CD4-positive, alpha-beta T cell (primary cell): ENCODE data around the gene BLM. TPM values are rescaled to one million over a fixed set of nuclear protein-coding genes. Genes with fewer than 3 reads are reported as not detected.
"Not testable (repeated sequence)": the region's sequence is repeated elsewhere in the genome, so short reads cannot be mapped to it uniquely, and the experiment has no call there.

Experiments used
- ATAC-seq: fragments of 200-7000 bp; cut with Tn5 transposase; one replicate; pipeline ENCODE4 v1.10.0; 2022; ENCODE audit warnings: mild to moderate bottlenecking; ENCODE audit not compliant: poor library complexity
- CTCF ChIA-PET: fragments of 350-600 bp; sonication (Branson Sonifier 250); formaldehyde crosslinking; loops from one replicate; lab custom pipeline; 2021; ENCODE audit warnings: antibody characterized with exemption, inconsistent platforms; lab: Charles Lee
- POLR2A ChIA-PET: fragments of 350-600 bp; sonication (Branson Sonifier 250); formaldehyde crosslinking; loops from one replicate; lab custom pipeline; 2021; ENCODE audit warnings: antibody characterized with exemption, inconsistent platforms; lab: Charles Lee
- DNase-seq, 14 experiments: peaks; one replicate each; pipeline ENCODE4 v3.0.0-alpha.2; 2013 to 2020; ENCODE audit warnings: mixed read lengths in 2 of 14
- H3K27ac ChIP-seq, 2 donors: one replicate each; pipeline versions ENCODE4 v1.5.1 to v1.7.0; 2013; ENCODE audit warnings: low read length in 2 of 2, low read depth in 1 of 2, mild to moderate bottlenecking in 1 of 2
- H3K27me3 ChIP-seq, 2 experiments: 1 replicate in 1 of 2; 2 replicates in 1 of 2; pipeline versions ENCODE4 v1.6.1 to v1.7.0; 2013; ENCODE audit warnings: low read length in 2 of 2, control low read depth in 1 of 2, mild to moderate bottlenecking in 1 of 2, moderate library complexity in 1 of 2; ENCODE audit not compliant: insufficient read depth in 2 of 2, control insufficient read depth in 1 of 2
- H3K36me3 ChIP-seq: one replicate; pipeline ENCODE4 v1.6.1; 2013; ENCODE audit warnings: low read length, control low read depth; ENCODE audit not compliant: insufficient read depth
- H3K4me1 ChIP-seq: one replicate; pipeline ENCODE4 v1.6.1; 2013; ENCODE audit warnings: low read length, control low read depth; ENCODE audit not compliant: insufficient read depth
- H3K4me3 ChIP-seq: one replicate; pipeline ENCODE4 v1.5.1; 2013; ENCODE audit warnings: mild to moderate bottlenecking, low read length, moderate library complexity
- H3K9me3 ChIP-seq, 2 experiments: 1 replicate in 1 of 2; 2 replicates in 1 of 2; pipeline versions ENCODE4 v1.6.1 to v1.7.0; 2013; ENCODE audit warnings: low read length in 2 of 2, mild to moderate bottlenecking in 2 of 2, control low read depth in 1 of 2, moderate library complexity in 1 of 2; ENCODE audit not compliant: control insufficient read depth in 1 of 2, insufficient read depth in 1 of 2
- H3K27ac Mint-ChIP-seq: one replicate; pipeline ENCODE4 v1.8.0; 2020; ENCODE audit warnings: mixed read lengths
- H3K27me3 Mint-ChIP-seq: one replicate; pipeline ENCODE4 v1.8.0; 2021; ENCODE audit warnings: mixed read lengths
- H3K36me3 Mint-ChIP-seq: one replicate; pipeline ENCODE4 v1.8.0; 2021; ENCODE audit warnings: low read depth, mixed read lengths
- H3K4me1 Mint-ChIP-seq: one replicate; pipeline ENCODE4 v1.8.0; 2021; ENCODE audit warnings: low read depth, mixed read lengths
- H3K4me3 Mint-ChIP-seq: one replicate; pipeline ENCODE4 v1.8.0; 2020; ENCODE audit warnings: mild to moderate bottlenecking, mixed read lengths
- H3K9me3 Mint-ChIP-seq: one replicate; pipeline ENCODE4 v1.8.0; 2020; ENCODE audit warnings: mixed read lengths
- intact Hi-C, 2 experiments: fragments of 100-400 bp; cut with DNase I in 1 of 2; cut with micrococcal nuclease in 1 of 2; formaldehyde crosslinking; loops; one replicate each; pipeline versions ENCODE4 v1.15.1 to v1.9.0; 2023 to 2025; cut with DNase I, micrococcal nuclease
- total RNA-seq, 174 experiments: library from RNA in 2 of 174; stranded (reverse) in 2 of 174; gene quantifications; one replicate each; pipeline ENCODE4 v1.2.3 and lab custom pipeline; 2021 to 2026
- TF ChIP-seq, protein P1 (sequence below): fragments of 200-600 bp; IDR thresholded peaks from one replicate; pipeline ENCODE4 v1.8.0; 2022; ENCODE audit warnings: antibody characterized with exemption, mild to moderate bottlenecking

BLM gene
- total RNA-seq, 2 experiments from 2014 or later: 1.6 to 1.8 TPM

DNA sequence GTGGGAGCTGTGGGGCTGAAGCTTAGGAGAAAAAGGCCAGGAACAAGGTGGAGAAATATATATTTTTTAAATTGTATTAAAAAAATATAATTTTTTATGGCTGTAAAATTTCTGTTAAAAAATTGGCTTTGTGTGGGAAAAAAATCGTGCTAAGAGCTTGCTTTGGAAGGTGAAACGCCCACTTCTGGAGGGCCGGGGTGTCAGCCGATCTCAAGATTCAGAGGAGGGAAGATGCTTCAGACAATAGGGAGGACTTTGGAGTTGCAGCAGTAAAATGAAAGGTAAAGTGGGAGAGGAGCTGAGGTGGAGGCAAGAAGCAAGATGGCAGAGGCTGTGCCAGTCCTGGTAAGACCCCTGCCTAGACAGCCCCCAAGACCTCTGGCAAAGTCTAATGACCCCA is 45.9 kb upstream of the BLM start:
- Mint-ChIP-seq H3K9me3 (no peaks in the 10 kb centered on the region), H3K4me1 (peaks cover 12% of the 10 kb centered on the region), H3K27me3 (no peaks in the 10 kb centered on the region), H3K36me3 (no peaks in the 10 kb centered on the region), H3K27ac (no peak overlapping the region), H3K4me3 (no peak overlapping the region)
- TF ChIP-seq, protein P1, sequence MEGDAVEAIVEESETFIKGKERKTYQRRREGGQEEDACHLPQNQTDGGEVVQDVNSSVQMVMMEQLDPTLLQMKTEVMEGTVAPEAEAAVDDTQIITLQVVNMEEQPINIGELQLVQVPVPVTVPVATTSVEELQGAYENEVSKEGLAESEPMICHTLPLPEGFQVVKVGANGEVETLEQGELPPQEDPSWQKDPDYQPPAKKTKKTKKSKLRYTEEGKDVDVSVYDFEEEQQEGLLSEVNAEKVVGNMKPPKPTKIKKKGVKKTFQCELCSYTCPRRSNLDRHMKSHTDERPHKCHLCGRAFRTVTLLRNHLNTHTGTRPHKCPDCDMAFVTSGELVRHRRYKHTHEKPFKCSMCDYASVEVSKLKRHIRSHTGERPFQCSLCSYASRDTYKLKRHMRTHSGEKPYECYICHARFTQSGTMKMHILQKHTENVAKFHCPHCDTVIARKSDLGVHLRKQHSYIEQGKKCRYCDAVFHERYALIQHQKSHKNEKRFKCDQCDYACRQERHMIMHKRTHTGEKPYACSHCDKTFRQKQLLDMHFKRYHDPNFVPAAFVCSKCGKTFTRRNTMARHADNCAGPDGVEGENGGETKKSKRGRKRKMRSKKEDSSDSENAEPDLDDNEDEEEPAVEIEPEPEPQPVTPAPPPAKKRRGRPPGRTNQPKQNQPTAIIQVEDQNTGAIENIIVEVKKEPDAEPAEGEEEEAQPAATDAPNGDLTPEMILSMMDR: no peak
- no peaks in the 10 kb centered on the region for H3K27me3 ChIP-seq
- DNase-seq (no peak), ATAC-seq (no peak)
- CTCF ChIA-PET: no interaction called here
- H3K27ac ChIP-seq: no peak overlapping the region
- no peaks in the 10 kb centered on the region for H3K9me3 ChIP-seq
- H3K36me3 ChIP-seq: no peaks in the 10 kb centered on the region
- peaks cover 10% of the 10 kb centered on the region for H3K4me1 ChIP-seq
- H3K4me3 ChIP-seq: no peak overlapping the region
- intact Hi-C loops: no loop called here
- POLR2A ChIA-PET: no interaction called here

GRCh38 chr15:90673357-90673756 is 43.8 kb upstream of the BLM start:
- ATAC-seq, intact Hi-C loops, H3K4me3 Mint-ChIP-seq, H3K27ac Mint-ChIP-seq, H3K27ac ChIP-seq, H3K36me3 ChIP-seq, H3K9me3 ChIP-seq, POLR2A ChIA-PET, H3K27me3 ChIP-seq, H3K9me3 Mint-ChIP-seq, H3K4me1 ChIP-seq, H3K36me3 Mint-ChIP-seq, H3K27me3 Mint-ChIP-seq, DNase-seq, H3K4me1 Mint-ChIP-seq, H3K4me3 ChIP-seq, CTCF ChIA-PET: not testable (repeated sequence)

- H3K36me3 ChIP-seq: no peaks in the 10 kb centered on the region
- H3K4me3 Mint-ChIP-seq: no peak overlapping the region
- H3K4me1 ChIP-seq: peaks cover 18% of the 10 kb centered on the region
- no peaks in the 10 kb centered on the region for H3K27me3 ChIP-seq
- no peak overlapping the region for H3K27ac Mint-ChIP-seq
- no peaks in the 10 kb centered on the region for H3K9me3 ChIP-seq
- H3K4me3 ChIP-seq: no peak overlapping the region
- CTCF ChIA-PET: no interaction called here
- H3K27me3 Mint-ChIP-seq: no peaks in the 10 kb centered on the region
- ATAC-seq (no peak), DNase-seq (no peak)
- intact Hi-C loops: no loop called here
- H3K4me1 Mint-ChIP-seq: peaks cover 17% of the 10 kb centered on the region
- H3K9me3 Mint-ChIP-seq: no peaks in the 10 kb centered on the region
- TF ChIP-seq, protein P1: no peak
- H3K27ac ChIP-seq: no peak overlapping the region
- no peaks in the 10 kb centered on the region for H3K36me3 Mint-ChIP-seq
- POLR2A ChIA-PET: no interaction called here
Measured at GRCh38 chr15:90674476-90674875, 42.7 kb upstream of the BLM start.

DNA sequence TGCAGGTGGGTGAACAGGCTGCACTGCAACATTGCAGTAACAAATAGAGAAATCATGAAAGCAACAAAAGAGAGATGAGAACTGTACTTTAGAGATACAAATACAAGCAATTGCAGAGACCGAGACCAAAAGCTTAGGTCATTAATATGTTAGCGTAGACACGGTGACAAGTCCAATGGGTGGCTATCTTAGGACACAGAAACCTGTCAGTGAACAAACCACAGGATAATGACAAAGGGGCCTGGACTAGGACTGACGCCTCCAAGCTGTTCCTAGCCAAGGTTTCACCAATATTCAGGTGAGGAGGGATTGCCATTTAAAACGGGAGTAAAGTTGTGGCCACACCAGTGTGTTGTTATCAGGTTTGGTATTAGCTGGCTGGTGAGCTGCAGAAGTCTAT is 41.7 kb upstream of the BLM start:
- Mint-ChIP-seq H3K27ac (no peak overlapping the region), H3K27me3 (no peaks in the 10 kb centered on the region), H3K4me1 (peaks cover 21% of the 10 kb centered on the region), H3K36me3 (no peaks in the 10 kb centered on the region), H3K9me3 (no peaks in the 10 kb centered on the region), H3K4me3 (no peak overlapping the region)
- ChIA-PET CTCF (no interaction called here), POLR2A (interaction anchor here (1.6 kb wide), 1 partner anchor 9 kb away, joined by 5 read pairs; no protein-coding TSS in a partner anchor)
- no peak overlapping the region for H3K4me3 ChIP-seq
- H3K9me3 ChIP-seq: no peaks in the 10 kb centered on the region
- intact Hi-C loops: loop anchor here in 1 of 2 experiments (5.0 kb wide), 1 partner anchor 298 kb away; no protein-coding TSS in a partner anchor
- ATAC-seq: no peak
- H3K27ac ChIP-seq: no peak overlapping the region
- TF ChIP-seq, protein P1: no peak
- H3K27me3 ChIP-seq: no peaks in the 10 kb centered on the region
- DNase-seq: no peak
- peaks cover 19% of the 10 kb centered on the region for H3K4me1 ChIP-seq
- no peaks in the 10 kb centered on the region for H3K36me3 ChIP-seq
